Sigmoid colon (tissue), 4 donors: ENCODE data around the gene UNC45B.

Experiments
- CTCF ChIP-seq, 4 experiments: fragments of 450-650 bp in 3 of 4; fragments of 200-600 bp in 1 of 4; IDR thresholded peaks; one replicate each; pipeline ENCODE4 v1.5.1; 2016 to 2019; ENCODE audit warnings: antibody characterized with exemption in 4 of 4, mild to moderate bottlenecking in 3 of 4, moderate library complexity in 2 of 4
- EP300 ChIP-seq, 4 donors: sonication (generic); formaldehyde crosslinking; IDR thresholded peaks; one replicate each; pipeline ENCODE4 v1.6.1; 2017; ENCODE audit warnings: antibody characterized with exemption in 4 of 4

- no peak for TF ChIP-seq CTCF (IDR thresholded peaks at IDR 0.05)
- no peak for TF ChIP-seq EP300 (IDR thresholded peaks at IDR 0.05)
These were observed 1.3 kb upstream of the UNC45B start for GRCh38 chr17:35146214-35146833.
